K562 (cell line): ENCODE data around the gene ABLIM2. TPM values are rescaled to one million over a fixed set of nuclear protein-coding genes. Genes with fewer than 3 reads are reported as not detected.

ENCODE experiments used
- BCL6 ChIP-seq: fragments of 250-450 bp; sonication (Bioruptor Pico); IDR thresholded peaks from 2 replicates; pipeline ENCODE4 v1.4.0; 2020
- CCNT2 ChIP-seq: IDR thresholded peaks from 2 replicates; pipeline ENCODE4 v1.6.1; 2011; ENCODE audit warnings: borderline replicate concordance, low read depth, mild to moderate bottlenecking, moderate library complexity, mixed read lengths, low read length; ENCODE audit not compliant: insufficient read length; ENCODE audit errors: extremely low read depth
- CUX1 ChIP-seq: fragments of 200-800 bp; sonication (Bioruptor generic); IDR thresholded peaks from 2 replicates; pipeline ENCODE4 v1.6.1; 2016; ENCODE audit warnings: missing genetic modification characterization, missing compliant biosample characterization
- DDX20 ChIP-seq: fragments of 450-650 bp; IDR thresholded peaks from 2 replicates; pipeline ENCODE4 v1.6.1; 2016; ENCODE audit warnings: missing genetic modification characterization, low read depth, mild to moderate bottlenecking, missing compliant biosample characterization, moderate library complexity
- GMEB1 ChIP-seq: fragments of 250-450 bp; sonication (Bioruptor Pico); IDR thresholded peaks from 2 replicates; pipeline ENCODE4 v1.4.0; 2020; ENCODE audit warnings: mild to moderate bottlenecking
- HDAC2 ChIP-seq: fragments of 450-650 bp; IDR thresholded peaks from 2 replicates; pipeline ENCODE4 v1.6.1; 2016; ENCODE audit warnings: mild to moderate bottlenecking
- HINFP ChIP-seq: fragments of 450-650 bp; conservative IDR thresholded peaks from 2 replicates; pipeline ENCODE4 v1.6.1; 2016; ENCODE audit warnings: missing genetic modification characterization, low read depth, mild to moderate bottlenecking, control low read depth, missing compliant biosample characterization
- JUNB ChIP-seq: fragments of 450-650 bp; formaldehyde crosslinking; conservative IDR thresholded peaks from 2 replicates; pipeline ENCODE4 v1.4.0; 2020; ENCODE audit warnings: mild to moderate bottlenecking
- REST ChIP-seq, 2 experiments: fragments of 450-650 bp; formaldehyde crosslinking in 1 of 2; IDR thresholded peaks; 2 replicates each; pipeline versions ENCODE4 v1.4.0 to v1.6.1; 2014 to 2020; ENCODE audit warnings: mild to moderate bottlenecking in 2 of 2, borderline replicate concordance in 1 of 2, low read depth in 1 of 2
- ZNF77 ChIP-seq: fragments of 250-450 bp; sonication (Bioruptor Pico); IDR thresholded peaks from 2 replicates; pipeline ENCODE4 v1.5.0; 2020
- polyA plus RNA-seq, 8 experiments: library from polyadenylated mRNA; depleted of rRNA in 4 of 8; stranded (reverse) in 5 of 8; unstranded in 3 of 8; fragments of >200 nt; fragmentation: Nextera tagmentation in 2 of 8; fragmentation: Illumina TruSeq in 1 of 8; extraction: Ambion mirVana in 2 of 8; extraction: Trizol in 1 of 8; gene quantifications; 2 replicates each; pipeline versions ENCODE4 v1.2.1 to v1.2.3, GENCODE V29; 2011 to 2014; ENCODE audit warnings: inconsistent platforms in 1 of 8, missing spikeins in 1 of 8
- total RNA-seq, 7 experiments: library from RNA; depleted of rRNA in 6 of 7; stranded (reverse); fragments of >200 nt in 6 of 7; fragmentation: Illumina TruSeq in 2 of 7; extraction: Trizol in 2 of 7; gene quantifications; 2 replicates each; pipeline versions ENCODE4 v1.2.1 to v1.2.3, GENCODE V29; 2011 to 2021; ENCODE audit warnings: low replicate concordance in 1 of 7

Gene ABLIM2
- total and polyA plus RNA-seq, 9 of the 15 experiments (the other 6 are each of a cell fraction or from before 2014, with no cell fraction given), result not detected

- TF ChIP-seq CUX1 (CRISPR knock-in tag) (no peak), HDAC2 (peak; percentile 19; the same call in 1 of the 2 replicates), JUNB (CRISPR knock-in tag) (peak; percentile 87), DDX20 (tag) (no peak), ZNF77 (CRISPR knock-in tag) (no peak), CCNT2 (no peak), HINFP (tag) (no peak), REST (IDR thresholded peaks at IDR 0.05; ENCODE audit: borderline replicate concordance) (peak; percentile 86), REST (CRISPR knock-in tag; IDR thresholded peaks at IDR 0.05; ENCODE audit: low read depth) (no peak), BCL6 (CRISPR knock-in tag) (no peak), GMEB1 (CRISPR knock-in tag) (no peak)
Observed at GRCh38 chr4:8191136-8191747, 32.6 kb upstream of the ABLIM2 start (continued).
